Endothelial cell of umbilical vein (primary cell): ENCODE results near the gene FRMPD1. TPM values are rescaled to one million over a fixed set of nuclear protein-coding genes. Genes with fewer than 3 reads are reported as not detected.

Source experiments
- BruUV-seq: library from RNA; stranded (reverse); fragments of 400-500 nt; replicated peaks from 2 replicates; lab custom pipeline; 2021; lab: Mats Ljungman, UMichigan
- CTCF ChIA-PET: fragments of 300-600, 350-600 bp; sonication (Branson Sonifier 250); formaldehyde crosslinking; loops from one replicate; lab custom pipeline; 2021; ENCODE audit warnings: antibody characterized with exemption, inconsistent platforms; lab: Charles Lee
- POLR2A ChIA-PET: fragments of 300-600, 350-600 bp; sonication (Branson Sonifier 250); formaldehyde crosslinking; loops from one replicate; lab custom pipeline; 2021; ENCODE audit warnings: antibody characterized with exemption, inconsistent platforms; lab: Charles Lee
- DNase-seq: peaks from one replicate; pipeline ENCODE4 v3.0.0-alpha.2; 2011; ENCODE audit warnings: low read depth, low spot score
- FAIRE-seq: peaks from 2 replicates; lab custom pipeline; 2011; peaks lifted over from hg19 to GRCh38; lab: Jason Lieb, UNC
- H2AFZ ChIP-seq: 2 replicates; pipeline ENCODE4 v1.6.0; 2012; ENCODE audit warnings: low read depth, low read length, control low read depth, inconsistent platforms
- H3K27ac ChIP-seq: 2 replicates; pipeline ENCODE4 v1.5.1; 2011; ENCODE audit warnings: low read depth, mild to moderate bottlenecking, control low read depth, low read length, moderate library complexity; ENCODE audit not compliant: insufficient read depth
- H3K27me3 ChIP-seq, 2 experiments: 2 replicates each; pipeline versions ENCODE4 v1.6.0 to v1.6.1; 2011; ENCODE audit warnings: low read length in 2 of 2, mixed read lengths in 1 of 2; ENCODE audit not compliant: control insufficient read depth in 2 of 2, insufficient read depth in 2 of 2
- H3K36me3 ChIP-seq, 2 experiments: 2 replicates in 1 of 2; 3 replicates in 1 of 2; pipeline ENCODE4 v1.5.1; 2011; ENCODE audit warnings: low read length in 2 of 2, mild to moderate bottlenecking in 1 of 2, moderate library complexity in 1 of 2; ENCODE audit not compliant: control insufficient read depth in 2 of 2, insufficient read depth in 2 of 2; ENCODE audit errors: extremely low read depth in 1 of 2
- H3K4me1 ChIP-seq: 3 replicates; pipeline ENCODE4 v1.5.1; 2011; ENCODE audit warnings: mild to moderate bottlenecking, low read length; ENCODE audit not compliant: control insufficient read depth, insufficient read depth; ENCODE audit errors: extremely low read depth
- H3K4me2 ChIP-seq: 2 replicates; pipeline ENCODE4 v1.6.1; 2011; ENCODE audit warnings: low read length, control low read depth, mixed read lengths; ENCODE audit not compliant: insufficient read depth
- H3K4me3 ChIP-seq, 3 experiments: fragments of 200-600 bp in 1 of 3; sonication (generic), shearing (Covaris generic) in 1 of 3; replicated peaks in 1 of 3; 2 replicates each; pipeline ENCODE4 v1.5.1; 2011 to 2016; ENCODE audit warnings: control low read depth in 3 of 3, low read length in 3 of 3, mild to moderate bottlenecking in 2 of 3, inconsistent platforms in 1 of 3, low read depth in 1 of 3, moderate library complexity in 1 of 3; ENCODE audit not compliant: insufficient read depth in 1 of 3
- H3K79me2 ChIP-seq: 2 replicates; pipeline ENCODE4 v1.6.0; 2012; ENCODE audit warnings: low read length, inconsistent platforms; ENCODE audit not compliant: control insufficient read depth, insufficient read depth
- H3K9ac ChIP-seq: replicated peaks from 2 replicates; pipeline ENCODE3; 2011; ENCODE audit warnings: low read length, control low read depth; ENCODE audit not compliant: insufficient read depth; ENCODE audit errors: extremely low read depth
- H3K9me1 ChIP-seq: replicated peaks from 3 replicates; pipeline ENCODE4 v1.6.0; 2011; ENCODE audit warnings: mild to moderate bottlenecking, low read length; ENCODE audit not compliant: control insufficient read depth, insufficient read depth; ENCODE audit errors: extremely low read depth
- H3K9me3 ChIP-seq: replicated peaks from 2 replicates; pipeline ENCODE4 v1.5.1; 2012; ENCODE audit warnings: low read length, inconsistent platforms; ENCODE audit not compliant: control insufficient read depth, insufficient read depth
- H4K20me1 ChIP-seq: replicated peaks from 2 replicates; pipeline ENCODE3; 2011; ENCODE audit warnings: mild to moderate bottlenecking, low read length; ENCODE audit not compliant: control insufficient read depth, insufficient read depth; ENCODE audit errors: extremely low read depth
- CTCF ChIP-seq, 2 donors: IDR thresholded peaks; 1 replicate in 1 of 2; 2 replicates in 1 of 2; pipeline ENCODE4 v1.5.1; 2011; ENCODE audit warnings: low read length in 2 of 2, mild to moderate bottlenecking in 2 of 2, moderate library complexity in 2 of 2, control low read depth in 1 of 2, inconsistent platforms in 1 of 2, low read depth in 1 of 2; ENCODE audit not compliant: insufficient read depth in 1 of 2; ENCODE audit errors: extremely low read depth in 1 of 2
- EZH2 ChIP-seq: IDR thresholded peaks from 2 replicates; pipeline ENCODE4 v1.6.1; 2012; ENCODE audit warnings: borderline replicate concordance, low read depth, mild to moderate bottlenecking, moderate library complexity, low read length, inconsistent platforms; ENCODE audit not compliant: severe bottlenecking
- FOS ChIP-seq: IDR thresholded peaks from 2 replicates; pipeline ENCODE4 v1.6.1; 2011; ENCODE audit warnings: mild to moderate bottlenecking, low read length, moderate library complexity, borderline replicate concordance; ENCODE audit not compliant: insufficient read depth
- GATA2 ChIP-seq: IDR thresholded peaks from 2 replicates; pipeline ENCODE4 v1.7.0; 2011; ENCODE audit warnings: low read depth, mild to moderate bottlenecking, moderate library complexity, mixed read lengths, low read length; ENCODE audit not compliant: insufficient read length, insufficient read depth
- JUN ChIP-seq: IDR thresholded peaks from 2 replicates; pipeline ENCODE4 v1.6.1; 2011; ENCODE audit warnings: borderline replicate concordance, low read depth; ENCODE audit not compliant: insufficient read length, insufficient read depth
- MAX ChIP-seq: IDR thresholded peaks from 2 replicates; pipeline ENCODE4 v1.6.1; 2011; ENCODE audit not compliant: insufficient read depth, insufficient read length
- MYC ChIP-seq: IDR thresholded peaks from one replicate; pipeline ENCODE4 v1.6.1; 2011; ENCODE audit warnings: mild to moderate bottlenecking, low read depth, low read length
- POLR2A ChIP-seq: IDR thresholded peaks from 2 replicates; pipeline ENCODE4 v1.6.1; 2012; ENCODE audit warnings: low read depth, mild to moderate bottlenecking, control low read depth, low read length
- POLR2AphosphoS5 ChIP-seq: IDR thresholded peaks from 2 replicates; pipeline ENCODE4 v1.6.1; 2012; ENCODE audit warnings: low read depth, mild to moderate bottlenecking, control low read depth, low read length, moderate library complexity; ENCODE audit not compliant: insufficient read depth
- dilution Hi-C: fragments of 300-500 bp; cut with MboI; formaldehyde crosslinking; loops from one replicate; pipeline ENCODE4 v1.15.0; 2019; ENCODE audit warnings: low sequenced_read_pairs; ENCODE audit not compliant: extremely low pct_ligation_motif_present
- intact Hi-C: fragments of 100-400 bp; cut with micrococcal nuclease; formaldehyde crosslinking; loops from one replicate; pipeline ENCODE4 v1.10.0; 2022
- polyA plus RNA-seq, 4 experiments: library from polyadenylated mRNA; depleted of rRNA in 3 of 4; stranded (reverse) in 3 of 4; unstranded in 1 of 4; fragments of >200 nt; gene quantifications; 2 replicates each; pipeline versions ENCODE4 v1.2.1 to v1.2.3, GENCODE V29; 2011 to 2012; ENCODE audit warnings: missing spikeins in 1 of 4
- total RNA-seq: library from RNA; stranded (reverse); gene quantifications from 2 replicates; pipeline ENCODE4 v1.2.3, GENCODE V29; 2021

FRMPD1 gene
- total and polyA plus RNA-seq, 2 donors (not counting 3 experiments of a cell fraction or from before 2014, with no cell fraction given): not detected

- ChIA-PET CTCF (interaction anchor here (0.7 to 2.1 kb wide), 4 partner anchors 11 to 488 kb away, joined by 3 to 12 read pairs (median 4); no protein-coding TSS in a partner anchor), POLR2A (no interaction called here)
- no peak overlapping the region for H3K4me2 ChIP-seq
- no peaks in the 10 kb centered on the region for H3K79me2 ChIP-seq
- H3K27me3 ChIP-seq: peaks cover 21 to 35% of the 10 kb centered on the region in 2 experiments
- no peak overlapping the region for H3K9ac ChIP-seq
- no TSS peak for BruUV-seq
- no peaks in the 10 kb centered on the region for H3K4me1 ChIP-seq
- dilution Hi-C loops (no loop called here), intact Hi-C loops (no loop called here)
- no peaks in the 10 kb centered on the region for H4K20me1 ChIP-seq
- H3K9me3 ChIP-seq: no peaks in the 10 kb centered on the region
- DNase-seq (no peak), FAIRE-seq (no peak)
- H2AFZ ChIP-seq: no peak overlapping the region
- no peaks in the 10 kb centered on the region for H3K36me3 ChIP-seq
- H3K4me3 ChIP-seq: no peak overlapping the region
- TF ChIP-seq MAX (no peak), MYC (no peak), CTCF (IDR thresholded peaks at IDR 0.05; ENCODE audit: extremely low read depth in 1 of 2, insufficient read depth in 1 of 2, low read depth in 1 of 2, low read length in 2 of 2) (no peak), FOS (no peak), JUN (no peak), EZH2 (no peak), POLR2AphosphoS5 (no peak), POLR2A (no peak), GATA2 (no peak)
- H3K27ac ChIP-seq: no peak overlapping the region
- no peaks in the 10 kb centered on the region for H3K9me1 ChIP-seq
Observed at GRCh38 chr9:37656936-37657335, 6.2 kb downstream of the FRMPD1 start.
